Measurements from ENCODE around the gene TMEM14A. TPM values are rescaled to one million over a fixed set of nuclear protein-coding genes. Genes with fewer than 3 reads are reported as not detected.

The TMEM14A gene
- total RNA-seq, 1 experiment from 2014 or later, result 61.3 TPM

DNA sequence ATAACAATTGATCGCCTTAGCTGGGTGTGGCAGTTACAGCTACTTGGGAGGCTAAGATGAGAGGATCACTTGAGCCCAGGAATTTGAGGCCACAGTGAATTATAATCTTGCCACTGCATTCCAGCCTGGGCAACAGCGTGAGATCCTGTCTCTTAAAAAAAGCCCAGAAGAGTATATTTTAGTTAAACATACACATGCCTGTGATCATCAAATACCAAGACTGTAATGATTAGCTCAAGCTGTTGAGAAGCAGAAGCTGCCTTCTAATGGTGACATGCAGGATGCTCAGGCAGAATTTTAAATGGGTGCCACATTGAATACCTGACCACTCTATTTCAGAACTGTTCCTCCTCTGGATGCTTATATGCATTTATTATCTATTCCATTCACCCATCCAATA, 8.9 kb upstream of the TMEM14A start:
- H3K9ac ChIP-seq (ENCODE audit: low read length), result no peak overlapping the region
- H3K9me3 ChIP-seq (ENCODE audit: low read length), result no peaks in the 10 kb centered on the region
- H3K27me3 ChIP-seq (ENCODE audit: low read length), result no peaks in the 10 kb centered on the region
- no peaks in the 10 kb centered on the region for H4K20me1 ChIP-seq (ENCODE audit: insufficient read depth, low read depth, low read length)
- no peak overlapping the region for H3K4me2 ChIP-seq (ENCODE audit: low read depth, low read length, poor library complexity, severe bottlenecking)
- no peak overlapping the region for H2AFZ ChIP-seq (ENCODE audit: low read length)
- H3K79me2 ChIP-seq (ENCODE audit: low read length), result no peaks in the 10 kb centered on the region
- H3K27ac ChIP-seq (ENCODE audit: low read length), result no peak overlapping the region
- no peak overlapping the region for H3K4me3 ChIP-seq (ENCODE audit: low read length)
- no peaks in the 10 kb centered on the region for H3K9me2 ChIP-seq (replicated peaks; ENCODE audit: insufficient read depth, low read length)
- H3K4me1 ChIP-seq (ENCODE audit: low read length), result peaks cover 41% of the 10 kb centered on the region
- no peaks in the 10 kb centered on the region for H3K36me3 ChIP-seq (ENCODE audit: insufficient read depth, low read length)
- DNase-seq, result no peak

DNA sequence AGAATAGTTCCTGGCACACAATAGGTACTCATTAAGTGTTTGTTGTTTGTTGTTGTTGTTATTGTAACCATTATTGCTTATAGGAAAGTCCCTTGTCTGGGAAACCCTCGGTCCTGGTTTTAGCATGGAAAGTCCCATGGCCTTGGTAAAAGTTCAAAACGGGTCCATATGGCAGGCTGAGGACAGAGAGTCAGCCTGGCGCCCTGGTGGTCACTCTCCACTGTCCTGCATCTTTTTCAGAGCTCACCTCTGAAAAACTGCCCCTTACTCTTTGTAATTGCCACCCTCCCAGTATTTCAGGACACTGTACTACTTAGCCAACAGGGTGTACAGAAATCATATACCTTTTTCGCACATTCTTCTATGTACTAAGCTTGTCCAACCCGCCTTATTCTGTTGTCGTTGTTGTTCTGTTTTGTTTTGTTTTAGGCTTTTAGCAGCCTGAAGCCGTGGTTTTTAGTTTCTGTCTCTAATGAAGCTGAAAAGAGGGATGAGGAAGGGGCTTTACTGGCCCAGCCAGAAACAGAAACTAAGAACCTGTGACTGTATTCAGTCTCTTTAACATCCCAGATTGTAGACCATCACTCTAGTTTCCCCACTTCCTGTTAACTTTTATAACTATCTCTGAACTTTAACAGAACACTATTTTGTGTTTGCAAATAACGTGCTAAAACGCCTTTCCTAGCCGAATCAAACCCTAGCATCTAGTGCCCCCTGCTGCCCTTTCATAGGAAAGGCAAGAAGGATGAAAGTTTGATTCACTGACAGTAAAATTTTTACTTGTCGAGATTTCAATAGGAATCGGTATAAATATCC, 7.6 kb upstream of the TMEM14A start:
- Histone ChIP-seq H3K79me2 (ENCODE audit: low read length) (no peaks in the 10 kb centered on the region), H3K27me3 (ENCODE audit: low read length) (no peaks in the 10 kb centered on the region), H3K4me2 (ENCODE audit: low read depth, low read length, poor library complexity, severe bottlenecking) (peak overlapping the region; percentile 98), H3K9me3 (ENCODE audit: low read length) (no peaks in the 10 kb centered on the region), H4K20me1 (ENCODE audit: insufficient read depth, low read depth, low read length) (no peaks in the 10 kb centered on the region), H3K27ac (ENCODE audit: low read length) (no peak overlapping the region), H3K4me1 (ENCODE audit: low read length) (peaks cover 54% of the 10 kb centered on the region), H2AFZ (ENCODE audit: low read length) (peak overlapping the region; percentile 89), H3K4me3 (ENCODE audit: low read length) (peak overlapping the region; percentile 79), H3K9ac (ENCODE audit: low read length) (peak overlapping the region; percentile 79), H3K9me2 (replicated peaks; ENCODE audit: insufficient read depth, low read length) (no peaks in the 10 kb centered on the region), H3K36me3 (ENCODE audit: insufficient read depth, low read length) (no peaks in the 10 kb centered on the region)
- peak; percentile 86 for DNase-seq

DNA sequence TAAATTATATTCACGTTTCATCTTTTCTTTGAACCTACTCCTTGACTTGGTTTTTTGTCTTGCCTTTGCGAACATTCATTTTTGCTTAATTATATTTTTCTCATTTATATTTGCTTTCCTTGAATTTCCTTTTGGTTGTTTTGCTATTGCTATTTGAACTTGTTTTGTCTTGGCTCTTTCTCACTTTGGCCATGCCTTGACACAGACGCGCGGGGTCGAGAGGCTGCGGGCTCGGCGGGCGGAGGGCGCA, 7.1 kb upstream of the TMEM14A start:
- Histone ChIP-seq H3K27me3 (ENCODE audit: low read length) (no peaks in the 10 kb centered on the region), H3K36me3 (ENCODE audit: insufficient read depth, low read length) (no peaks in the 10 kb centered on the region), H3K4me1 (ENCODE audit: low read length) (peaks cover 60% of the 10 kb centered on the region), H3K4me3 (ENCODE audit: low read length) (peak overlapping the region; percentile 79), H3K27ac (ENCODE audit: low read length) (no peak overlapping the region), H3K9ac (ENCODE audit: low read length) (peak overlapping the region; percentile 79), H2AFZ (ENCODE audit: low read length) (peak overlapping the region; percentile 89), H3K4me2 (ENCODE audit: low read depth, low read length, poor library complexity, severe bottlenecking) (peak overlapping the region; percentile 98), H3K9me2 (replicated peaks; ENCODE audit: insufficient read depth, low read length) (no peaks in the 10 kb centered on the region), H4K20me1 (ENCODE audit: insufficient read depth, low read depth, low read length) (no peaks in the 10 kb centered on the region), H3K9me3 (ENCODE audit: low read length) (no peaks in the 10 kb centered on the region), H3K79me2 (ENCODE audit: low read length) (no peaks in the 10 kb centered on the region)
- no peak for DNase-seq

DNA sequence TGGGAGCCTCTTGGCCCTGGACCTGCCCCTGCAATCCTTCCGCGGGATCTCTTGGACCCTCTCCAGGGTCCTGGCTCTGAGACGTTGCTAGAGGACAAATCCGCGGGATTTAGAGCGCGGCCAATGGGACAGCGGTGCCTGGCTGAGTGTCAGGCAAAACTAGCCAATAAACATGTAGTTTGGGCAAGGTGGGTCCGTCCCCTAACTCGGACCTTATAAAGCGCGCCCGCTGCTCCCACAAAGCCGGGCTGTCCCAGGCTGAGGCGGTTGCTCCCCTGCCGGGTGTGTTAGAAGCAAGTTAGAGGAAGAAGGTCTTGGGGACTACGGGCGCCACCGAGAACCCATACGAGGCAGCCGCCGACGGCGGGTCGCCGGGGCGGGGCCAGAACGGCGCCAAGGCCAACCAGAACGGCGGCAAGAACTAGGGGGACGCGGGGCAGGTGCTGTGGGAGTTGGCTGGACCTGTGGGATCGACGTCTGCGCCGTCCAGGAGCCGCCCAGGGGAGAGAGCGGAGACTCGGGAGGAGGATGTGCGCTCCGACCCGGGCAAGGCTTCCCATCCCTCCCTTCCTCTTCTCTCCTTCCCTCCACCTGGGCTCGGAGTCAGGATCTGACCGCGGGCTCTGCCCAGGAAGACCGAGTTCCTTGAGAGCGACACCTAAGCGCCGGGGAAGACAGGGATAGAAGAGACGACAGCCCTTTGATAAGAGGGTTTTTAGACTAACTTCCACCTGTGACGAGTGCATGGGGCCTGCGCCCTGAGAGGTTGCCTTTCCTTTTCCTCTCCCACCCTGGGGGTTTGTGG, 6.5 kb upstream of the TMEM14A start:
- Histone ChIP-seq H3K9me2 (replicated peaks; ENCODE audit: insufficient read depth, low read length) (no peaks in the 10 kb centered on the region), H2AFZ (ENCODE audit: low read length) (peak overlapping the region; percentile 89), H3K36me3 (ENCODE audit: insufficient read depth, low read length) (no peaks in the 10 kb centered on the region), H3K79me2 (ENCODE audit: low read length) (no peaks in the 10 kb centered on the region), H3K4me1 (ENCODE audit: low read length) (peaks cover 63% of the 10 kb centered on the region), H3K27ac (ENCODE audit: low read length) (no peak overlapping the region), H3K4me3 (ENCODE audit: low read length) (peak overlapping the region; percentile 79), H3K27me3 (ENCODE audit: low read length) (no peaks in the 10 kb centered on the region), H3K9me3 (ENCODE audit: low read length) (no peaks in the 10 kb centered on the region), H3K9ac (ENCODE audit: low read length) (peak overlapping the region; percentile 79), H4K20me1 (ENCODE audit: insufficient read depth, low read depth, low read length) (no peaks in the 10 kb centered on the region), H3K4me2 (ENCODE audit: low read depth, low read length, poor library complexity, severe bottlenecking) (peak overlapping the region; percentile 98)
- DNase-seq, result peak; percentile 96

DNA sequence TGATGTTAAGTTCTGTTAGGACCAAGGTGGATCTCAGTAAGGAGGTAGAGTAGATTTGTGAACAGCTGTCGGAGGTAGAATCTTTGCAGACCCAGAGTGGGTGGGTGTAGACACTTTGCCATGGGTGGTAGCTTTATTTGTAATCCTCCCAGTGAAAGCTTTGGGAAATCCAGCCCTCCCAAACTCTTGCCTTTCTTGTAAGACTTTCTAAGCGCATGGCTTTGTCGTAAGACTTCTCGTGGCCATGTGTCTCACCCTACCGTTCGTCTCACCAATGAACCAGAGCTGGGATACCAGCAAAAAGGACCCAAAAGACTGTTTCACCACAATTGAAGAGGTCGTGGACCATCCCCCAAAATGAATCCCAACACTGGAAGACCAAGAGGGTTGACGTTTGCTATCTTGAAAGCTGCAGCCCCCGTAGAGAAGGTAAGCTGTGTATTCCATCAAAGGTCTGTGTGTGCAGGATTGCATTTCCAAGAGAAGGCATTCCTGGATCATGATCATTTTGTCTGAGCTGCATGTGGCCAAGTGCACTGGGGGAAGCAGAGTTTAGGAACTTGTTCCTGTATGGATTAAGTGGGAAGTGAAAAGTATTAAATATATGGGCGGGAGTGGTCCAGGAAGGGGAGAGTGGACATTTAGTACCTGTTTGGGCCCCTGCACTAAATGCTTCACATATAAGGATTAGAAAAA, 5.8 kb upstream of the TMEM14A start:
- Histone ChIP-seq H3K4me3 (ENCODE audit: low read length) (peak overlapping the region; percentile 79), H3K9me2 (replicated peaks; ENCODE audit: insufficient read depth, low read length) (no peaks in the 10 kb centered on the region), H3K4me2 (ENCODE audit: low read depth, low read length, poor library complexity, severe bottlenecking) (peak overlapping the region; percentile 98), H3K27ac (ENCODE audit: low read length) (no peak overlapping the region), H3K4me1 (ENCODE audit: low read length) (peaks cover 63% of the 10 kb centered on the region), H3K79me2 (ENCODE audit: low read length) (no peaks in the 10 kb centered on the region), H2AFZ (ENCODE audit: low read length) (peak overlapping the region; percentile 70; the same call in 1 of the 2 replicates), H3K27me3 (ENCODE audit: low read length) (no peaks in the 10 kb centered on the region), H3K36me3 (ENCODE audit: insufficient read depth, low read length) (no peaks in the 10 kb centered on the region), H4K20me1 (ENCODE audit: insufficient read depth, low read depth, low read length) (no peaks in the 10 kb centered on the region), H3K9ac (ENCODE audit: low read length) (peak overlapping the region; percentile 79), H3K9me3 (ENCODE audit: low read length) (no peaks in the 10 kb centered on the region)
- DNase-seq, result no peak

DNA sequence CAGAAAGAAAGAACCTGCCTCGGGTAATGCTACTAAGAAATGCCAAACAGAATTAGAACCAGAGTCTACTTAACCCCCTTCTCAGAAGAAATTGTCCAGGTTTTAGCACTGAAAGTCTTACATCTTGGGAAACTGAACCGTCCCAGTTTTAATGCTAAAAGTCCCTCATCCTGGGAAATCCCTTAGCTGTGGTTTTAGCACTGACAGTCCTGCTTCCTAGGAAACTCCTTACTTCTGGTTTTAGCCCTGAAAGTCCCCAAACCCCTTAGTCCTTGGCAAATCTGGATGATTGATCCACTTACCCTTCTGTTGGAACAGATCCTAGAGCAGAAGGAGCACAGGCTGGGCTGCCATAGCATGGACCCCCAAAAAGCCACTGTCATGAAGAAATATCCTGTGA, 4.8 kb upstream of the TMEM14A start:
- H4K20me1 ChIP-seq (ENCODE audit: insufficient read depth, low read depth, low read length), result no peaks in the 10 kb centered on the region
- H3K9ac ChIP-seq (ENCODE audit: low read length), result peak overlapping the region; percentile 79
- H2AFZ ChIP-seq (ENCODE audit: low read length), result no peak overlapping the region
- H3K4me1 ChIP-seq (ENCODE audit: low read length), result peaks cover 70% of the 10 kb centered on the region
- H3K27ac ChIP-seq (ENCODE audit: low read length), result no peak overlapping the region
- no peaks in the 10 kb centered on the region for H3K9me3 ChIP-seq (ENCODE audit: low read length)
- H3K4me3 ChIP-seq (ENCODE audit: low read length), result peak overlapping the region; percentile 79; the same call in 1 of the 2 replicates
- H3K36me3 ChIP-seq (ENCODE audit: insufficient read depth, low read length), result no peaks in the 10 kb centered on the region
- no peak for DNase-seq
- no peaks in the 10 kb centered on the region for H3K9me2 ChIP-seq (replicated peaks; ENCODE audit: insufficient read depth, low read length)
- H3K27me3 ChIP-seq (ENCODE audit: low read length), result no peaks in the 10 kb centered on the region
- peaks cover under 1% of the 10 kb centered on the region; the same call in 1 of the 2 replicates for H3K79me2 ChIP-seq (ENCODE audit: low read length)
- peak overlapping the region; percentile 98 for H3K4me2 ChIP-seq (ENCODE audit: low read depth, low read length, poor library complexity, severe bottlenecking)

DNA sequence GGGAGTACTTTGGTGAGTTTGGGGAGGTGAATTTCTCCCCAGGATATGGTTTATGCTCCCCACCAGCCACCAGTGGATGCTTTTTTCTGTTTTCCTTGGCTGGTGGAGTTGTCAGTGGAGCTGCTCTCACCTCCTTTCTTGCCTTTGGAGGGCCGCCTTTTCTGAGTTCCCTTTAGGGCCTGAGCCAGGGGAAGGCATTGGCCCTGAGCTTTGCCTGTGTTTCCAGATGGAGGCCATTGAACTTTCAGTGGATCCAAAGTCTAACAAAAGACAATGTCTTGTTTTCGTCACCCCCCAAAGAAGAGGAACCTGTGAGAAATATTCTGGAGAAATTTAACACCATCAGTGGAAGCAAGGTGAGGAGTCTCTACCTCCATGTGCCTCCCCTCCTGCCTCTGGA, 4.4 kb upstream of the TMEM14A start:
- Histone ChIP-seq H3K79me2 (ENCODE audit: low read length) (peaks cover 5% of the 10 kb centered on the region), H3K27ac (ENCODE audit: low read length) (peak overlapping the region; percentile 73), H3K9me3 (ENCODE audit: low read length) (no peaks in the 10 kb centered on the region), H4K20me1 (ENCODE audit: insufficient read depth, low read depth, low read length) (no peaks in the 10 kb centered on the region), H3K4me1 (ENCODE audit: low read length) (peaks cover 68% of the 10 kb centered on the region), H3K9me2 (replicated peaks; ENCODE audit: insufficient read depth, low read length) (no peaks in the 10 kb centered on the region), H2AFZ (ENCODE audit: low read length) (no peak overlapping the region), H3K4me3 (ENCODE audit: low read length) (peak overlapping the region; percentile 79), H3K9ac (ENCODE audit: low read length) (peak overlapping the region; percentile 79), H3K4me2 (ENCODE audit: low read depth, low read length, poor library complexity, severe bottlenecking) (peak overlapping the region; percentile 98), H3K36me3 (ENCODE audit: insufficient read depth, low read length) (no peaks in the 10 kb centered on the region), H3K27me3 (ENCODE audit: low read length) (no peaks in the 10 kb centered on the region)
- DNase-seq, result no peak

DNA sequence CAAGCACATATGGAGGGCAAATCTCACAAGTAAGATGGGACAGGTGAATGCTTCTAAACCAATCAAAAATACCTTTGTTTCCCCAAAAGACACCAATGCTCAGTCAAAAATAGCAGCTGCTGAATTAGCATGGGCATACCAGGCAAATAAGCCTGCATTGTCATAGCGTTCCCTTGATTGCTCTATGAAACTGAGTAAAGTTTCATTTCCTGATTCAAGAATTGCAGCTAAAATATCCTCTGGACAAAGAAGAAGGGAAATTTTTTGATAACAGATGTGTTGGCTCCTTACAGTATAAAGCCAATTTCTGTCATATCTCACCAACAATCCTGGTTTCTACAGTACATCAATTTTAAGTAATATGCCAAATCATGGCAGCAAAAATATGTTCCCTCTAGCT, 3.3 kb upstream of the TMEM14A start:
- Histone ChIP-seq H3K4me2 (ENCODE audit: low read depth, low read length, poor library complexity, severe bottlenecking) (peak overlapping the region; percentile 98), H2AFZ (ENCODE audit: low read length) (no peak overlapping the region), H3K9me2 (replicated peaks; ENCODE audit: insufficient read depth, low read length) (no peaks in the 10 kb centered on the region), H3K36me3 (ENCODE audit: insufficient read depth, low read length) (no peaks in the 10 kb centered on the region), H3K27ac (ENCODE audit: low read length) (peak overlapping the region; percentile 73), H3K27me3 (ENCODE audit: low read length) (no peaks in the 10 kb centered on the region), H4K20me1 (ENCODE audit: insufficient read depth, low read depth, low read length) (no peaks in the 10 kb centered on the region), H3K4me1 (ENCODE audit: low read length) (peaks cover 77% of the 10 kb centered on the region), H3K79me2 (ENCODE audit: low read length) (peaks cover 15% of the 10 kb centered on the region), H3K9ac (ENCODE audit: low read length) (no peak overlapping the region), H3K9me3 (ENCODE audit: low read length) (no peaks in the 10 kb centered on the region), H3K4me3 (ENCODE audit: low read length) (peak overlapping the region; percentile 79)
- DNase-seq, result peak; percentile 78

Measured in Karpas-422 (cell line).